IMR-90 (cell line): Measurements from ENCODE around the gene PPWD1. TPM values are rescaled to one million over a fixed set of nuclear protein-coding genes. Genes with fewer than 3 reads are reported as not detected.

Experiments used
- ATAC-seq: fragments of 200-7000 bp; cut with Tn5 transposase; 2 replicates; pipeline ENCODE4 v1.9.1; 2020; ENCODE audit warnings: low read depth, mild to moderate bottlenecking, moderate library complexity
- BruUV-seq: library from RNA; stranded (reverse); fragments of 400-500 nt; replicated peaks from 2 replicates; lab custom pipeline; 2021; lab: Mats Ljungman, UMichigan
- CTCF ChIA-PET: fragments of 300-600 bp; formaldehyde crosslinking; extraction: SDS; loops from one replicate; lab custom pipeline; 2021; ENCODE audit warnings: antibody characterized with exemption; lab: Yijun Ruan, JAX
- POLR2A ChIA-PET: fragments of 300-600 bp; sonication (Branson Sonifier 250); formaldehyde crosslinking; loops from one replicate; lab custom pipeline; 2022; ENCODE audit warnings: antibody characterized with exemption; ENCODE audit not compliant: unreplicated experiment; lab: Charles Lee
- DNase-seq: peaks from one replicate; pipeline ENCODE4 v3.0.0; 2013
- H2AFZ ChIP-seq: replicated peaks from 2 replicates; pipeline ENCODE3; 2013; ENCODE audit warnings: low read length, mild to moderate bottlenecking; ENCODE audit not compliant: poor library complexity
- H2AK5ac ChIP-seq: 2 replicates; pipeline ENCODE4 v1.6.1; 2013; ENCODE audit warnings: low read depth, low read length, inconsistent platforms
- H2AK9ac ChIP-seq: replicated peaks from 2 replicates; pipeline ENCODE3; 2013; ENCODE audit warnings: mild to moderate bottlenecking, low read depth, low read length, moderate library complexity; ENCODE audit not compliant: poor library complexity
- H2BK120ac ChIP-seq: 2 replicates; pipeline ENCODE4 v1.6.1; 2013; ENCODE audit warnings: low read depth, low read length, inconsistent platforms
- H2BK15ac ChIP-seq: 3 replicates; pipeline ENCODE4 v1.6.1; 2013; ENCODE audit warnings: low read depth, low read length, inconsistent platforms
- H2BK20ac ChIP-seq: 2 replicates; pipeline ENCODE4 v1.6.1; 2013; ENCODE audit warnings: low read depth, mild to moderate bottlenecking, inconsistent platforms, low read length, moderate library complexity
- H2BK5ac ChIP-seq: 2 replicates; pipeline ENCODE4 v1.6.1; 2013; ENCODE audit warnings: mild to moderate bottlenecking, low read depth, low read length, inconsistent platforms; ENCODE audit not compliant: poor library complexity, severe bottlenecking
- H3K14ac ChIP-seq: replicated peaks from 2 replicates; pipeline ENCODE4 v1.6.1; 2013; ENCODE audit warnings: low read depth, low read length, inconsistent platforms
- H3K18ac ChIP-seq: 2 replicates; pipeline ENCODE4 v1.6.1; 2013; ENCODE audit warnings: low read depth, low read length, control low read depth
- H3K23ac ChIP-seq: 2 replicates; pipeline ENCODE4 v1.6.1; 2013; ENCODE audit warnings: low read depth, low read length, inconsistent platforms
- H3K27ac ChIP-seq: 2 replicates; pipeline ENCODE4 v1.5.1; 2013; ENCODE audit warnings: mild to moderate bottlenecking, control low read depth, low read length; ENCODE audit not compliant: insufficient read depth
- H3K27me3 ChIP-seq: 2 replicates; pipeline ENCODE4 v1.6.1; 2013; ENCODE audit warnings: low read length; ENCODE audit not compliant: control insufficient read depth, insufficient read depth
- H3K36me3 ChIP-seq: 2 replicates; pipeline ENCODE4 v1.6.1; 2013; ENCODE audit warnings: low read length, mixed read lengths; ENCODE audit not compliant: control insufficient read depth, insufficient read depth
- H3K4ac ChIP-seq: 2 replicates; pipeline ENCODE4 v1.6.1; 2013; ENCODE audit warnings: low read depth, low read length, inconsistent platforms
- H3K4me1 ChIP-seq: 2 replicates; pipeline ENCODE4 v1.6.1; 2013; ENCODE audit warnings: low read length, mixed read lengths; ENCODE audit not compliant: control insufficient read depth, insufficient read depth
- H3K4me2 ChIP-seq: 2 replicates; pipeline ENCODE4 v1.6.1; 2013; ENCODE audit warnings: low read depth, mild to moderate bottlenecking, control low read depth, low read length, moderate library complexity
- H3K4me3 ChIP-seq: 2 replicates; pipeline ENCODE4 v1.5.1; 2013; ENCODE audit warnings: low read depth, mild to moderate bottlenecking, control low read depth, low read length, moderate library complexity; ENCODE audit not compliant: insufficient read depth
- H3K56ac ChIP-seq: 2 replicates; pipeline ENCODE4 v1.6.1; 2013; ENCODE audit warnings: low read length, inconsistent platforms; ENCODE audit not compliant: insufficient read depth; ENCODE audit errors: extremely low read depth
- H3K79me1 ChIP-seq, 2 experiments: 2 replicates each; pipeline ENCODE4 v1.6.1; 2013; ENCODE audit warnings: low read length in 2 of 2, inconsistent platforms in 1 of 2, low read depth in 1 of 2
- H3K9ac ChIP-seq: 2 replicates; pipeline ENCODE4 v1.6.1; 2013; ENCODE audit warnings: low read depth, low read length, control low read depth
- H3K9me1 ChIP-seq: 2 replicates; pipeline ENCODE4 v1.6.1; 2013; ENCODE audit warnings: low read length, inconsistent platforms; ENCODE audit not compliant: insufficient read depth
- H3K9me3 ChIP-seq: 2 replicates; pipeline ENCODE4 v1.6.1; 2013; ENCODE audit warnings: low read length; ENCODE audit not compliant: control insufficient read depth, insufficient read depth
- H4K20me1 ChIP-seq: 2 replicates; pipeline ENCODE4 v1.6.1; 2013; ENCODE audit warnings: low read length, inconsistent platforms; ENCODE audit not compliant: insufficient read depth
- H4K5ac ChIP-seq: 2 replicates; pipeline ENCODE4 v1.6.1; 2013; ENCODE audit warnings: mild to moderate bottlenecking, low read depth, low read length, control low read depth
- H4K8ac ChIP-seq, 2 experiments: 2 replicates each; pipeline ENCODE4 v1.6.1; 2013; ENCODE audit warnings: low read depth in 2 of 2, low read length in 2 of 2, control low read depth in 1 of 2, inconsistent platforms in 1 of 2
- H4K91ac ChIP-seq: 2 replicates; pipeline ENCODE4 v1.6.1; 2013; ENCODE audit warnings: low read depth, low read length, inconsistent platforms; ENCODE audit not compliant: insufficient read depth
- BHLHE40 ChIP-seq: fragments of 150-350 bp; IDR thresholded peaks from 2 replicates; pipeline ENCODE4 v1.6.1; 2016; ENCODE audit warnings: mild to moderate bottlenecking, low read depth, low read length
- ELK1 ChIP-seq: fragments of 150-350 bp; IDR thresholded peaks from 2 replicates; pipeline ENCODE4 v1.6.1; 2016; ENCODE audit warnings: low read depth, mild to moderate bottlenecking, low read length, moderate library complexity, borderline replicate concordance
- MAFK ChIP-seq: IDR thresholded peaks from 2 replicates; pipeline ENCODE4 v1.6.1; 2012; ENCODE audit warnings: low read depth, low read length, improper control_type of control experiment
- MAZ ChIP-seq: IDR thresholded peaks from 2 replicates; pipeline ENCODE4 v1.6.1; 2012; ENCODE audit warnings: low read depth, mild to moderate bottlenecking, low read length, improper control_type of control experiment, moderate library complexity, borderline replicate concordance
- MXI1 ChIP-seq: IDR thresholded peaks from 2 replicates; pipeline ENCODE4 v1.6.1; 2012; ENCODE audit warnings: low read depth, mild to moderate bottlenecking, low read length, moderate library complexity, borderline replicate concordance
- RCOR1 ChIP-seq: IDR thresholded peaks from 2 replicates; pipeline ENCODE4 v1.6.1; 2012; ENCODE audit warnings: mild to moderate bottlenecking, low read length, improper control_type of control experiment; ENCODE audit not compliant: insufficient replicate concordance
- RFX5 ChIP-seq: IDR thresholded peaks from 2 replicates; pipeline ENCODE4 v1.8.0; 2012; ENCODE audit warnings: low read depth, mild to moderate bottlenecking, low read length, moderate library complexity
- SMC3 ChIP-seq: fragments of 150-350 bp; IDR thresholded peaks from 2 replicates; pipeline ENCODE4 v1.6.1; 2016; ENCODE audit warnings: low read depth, mild to moderate bottlenecking, antibody characterized with exemption, low read length, moderate library complexity
- dilution Hi-C: fragments of 300-500 bp; cut with HindIII; formaldehyde crosslinking; loops from one replicate; pipeline ENCODE4 v1.14.3; 2018; ENCODE audit warnings: low sequenced_read_pairs; ENCODE audit not compliant: unreplicated experiment
- in situ Hi-C: fragments of 300-500 bp; cut with MboI; formaldehyde crosslinking; loops from 3 replicates; pipeline ENCODE4 v1.14.3; 2019; ENCODE audit warnings: low sequenced_read_pairs, inconsistent platforms, mixed read lengths
- intact Hi-C: fragments of 100-400 bp; cut with micrococcal nuclease; formaldehyde crosslinking; loops from 2 replicates; pipeline ENCODE4 v1.10.0; 2022
- polyA plus RNA-seq, 3 experiments: library from polyadenylated mRNA; depleted of rRNA; stranded (reverse); fragments of >200 nt; gene quantifications; 2 replicates each; pipeline ENCODE4 v1.2.3, GENCODE V29; 2012; ENCODE audit warnings: low replicate concordance in 1 of 3
- total RNA-seq: library from RNA; depleted of rRNA; stranded (reverse); fragments of >200 nt; gene quantifications from 2 replicates; pipeline ENCODE4 v1.2.3, GENCODE V29; 2012

Gene PPWD1
- total and polyA plus RNA-seq, 2 of the 4 experiments (the other 2 are of a cell fraction), result 12.5 to 17.9 TPM

GRCh38 chr5:65625743-65626142 is 62.6 kb downstream of the PPWD1 start (continued):
- no peak for TF ChIP-seq RCOR1
- no peak for TF ChIP-seq BHLHE40
- no peak for TF ChIP-seq MAZ
- TF ChIP-seq ELK1, result no peak
- TF ChIP-seq RFX5, result no peak
- no peak for TF ChIP-seq MXI1

GRCh38 chr5:65630981-65631380 is 67.9 kb downstream of the PPWD1 start:
- TF ChIP-seq MAZ (no peak), MAFK (no peak), RCOR1 (no peak), RFX5 (no peak), SMC3 (no peak), MXI1 (no peak), BHLHE40 (no peak)
- Histone ChIP-seq H3K4ac (no peak overlapping the region), H3K4me1 (no peaks in the 10 kb centered on the region), H2AK9ac (no peak overlapping the region), H2BK120ac (no peak overlapping the region), H3K9me1 (peaks cover 2% of the 10 kb centered on the region; the same call in 1 of the 2 replicates), H2AFZ (no peak overlapping the region), H3K27ac (no peak overlapping the region), H3K18ac (no peak overlapping the region), H3K79me1 (peaks cover 12 to 31% of the 10 kb centered on the region in 2 experiments), H4K5ac (no peak overlapping the region), H2AK5ac (no peak overlapping the region), H3K27me3 (no peaks in the 10 kb centered on the region), H2BK5ac (no peak overlapping the region), H4K20me1 (no peaks in the 10 kb centered on the region), H2BK15ac (no peak overlapping the region), H4K91ac (no peak overlapping the region), H2BK20ac (no peak overlapping the region), H3K4me2 (no peak overlapping the region), H4K8ac (no peak overlapping the region), H3K9me3 (no peaks in the 10 kb centered on the region), H3K14ac (no peak overlapping the region), H3K4me3 (no peak overlapping the region), H3K23ac (no peak overlapping the region), H3K36me3 (no peaks in the 10 kb centered on the region; the same call in none of the 2 replicates), H3K56ac (no peak overlapping the region), H3K9ac (no peak overlapping the region)
- dilution Hi-C loops (no loop called here), in situ Hi-C loops (no loop called here), intact Hi-C loops (no loop called here)
- POLR2A ChIA-PET, result no interaction called here
- DNase-seq (no peak), ATAC-seq (no peak)
- BruUV-seq, result no TSS peak
- CTCF ChIA-PET, result no interaction called here
